Stimulated activated CD4-positive, alpha-beta T cell treated with anti-CD3 and anti-CD28 coated beads, Interleukin-15, amount 100 ng/mL, for 48 hours (primary cell): ENCODE results near the gene NRIP2.

Experiments used
- DNase-seq, 2 donors: peaks; one replicate each; pipeline ENCODE4 v3.0.0-alpha.2; 2020; ENCODE audit warnings: low read depth in 2 of 2

Gene NRIP2

DNA sequence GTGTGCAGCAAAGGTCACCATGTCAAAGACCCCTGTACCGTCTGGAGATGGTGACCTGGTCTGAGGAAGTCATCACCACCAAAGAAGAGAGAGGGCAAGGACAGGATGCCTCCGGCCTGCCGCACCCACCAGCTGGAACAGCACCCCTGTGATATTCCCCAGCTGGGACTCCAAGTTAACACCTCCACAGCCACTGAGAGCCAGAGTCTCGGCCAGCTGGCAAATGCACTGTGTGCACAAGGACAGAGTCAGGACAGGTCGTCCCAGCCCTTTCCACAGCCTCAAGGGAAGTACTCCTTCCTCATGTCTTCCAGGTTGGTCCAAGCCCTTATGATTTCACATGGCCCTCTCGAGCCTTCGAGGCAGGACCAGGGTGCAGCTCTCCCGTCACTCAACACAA lies 59.4 kb downstream of the NRIP2 start:
- no peak for DNase-seq
